Measurements from ENCODE around the gene ASCL4. TPM values are rescaled to one million over a fixed set of nuclear protein-coding genes. Genes with fewer than 3 reads are reported as not detected.

ASCL4 gene
- total RNA-seq, 1 experiment from 2014 or later = not detected

DNA sequence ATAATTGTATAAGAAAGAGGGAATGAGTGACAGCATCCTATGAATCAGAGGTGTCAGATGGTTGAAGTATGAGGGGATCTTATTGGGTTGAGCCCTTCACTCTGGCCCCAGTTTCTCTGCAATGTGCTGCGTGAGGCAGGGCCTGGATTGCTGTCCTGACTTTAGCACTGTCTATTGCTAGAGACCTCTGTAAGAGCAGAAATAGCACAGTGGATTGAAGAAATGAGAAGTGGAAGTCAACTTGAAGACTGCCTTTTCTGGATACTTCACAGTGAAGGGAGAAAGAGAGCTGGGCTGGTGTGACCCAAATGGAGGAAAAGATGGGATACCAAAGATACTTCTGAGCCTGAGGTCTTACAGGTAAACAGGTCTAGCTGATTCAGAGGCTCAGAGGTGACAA is 5.8 kb downstream of the ASCL4 start:
- ChIA-PET CTCF (no interaction called here), POLR2A (no interaction called here)
- DNase-seq (ENCODE audit: low read depth, low spot score) = no peak
- no peaks in the 10 kb centered on the region for H3K9me3 ChIP-seq (ENCODE audit: control insufficient read depth, insufficient read depth, low read depth, low read length)
- in situ Hi-C loops (cut with HindIII; ENCODE audit: low pct_unique_long_range_greater_than_20kb, low sequenced_read_pairs) = no loop called here
- TF ChIP-seq POLR2AphosphoS5 (IDR thresholded peaks at IDR 0.05; ENCODE audit: low read depth, low read length) = no peak
- no peak for TF ChIP-seq SIN3A (IDR thresholded peaks at IDR 0.05; ENCODE audit: borderline replicate concordance, insufficient read depth, low read depth, low read length)
- TF ChIP-seq, protein P1, sequence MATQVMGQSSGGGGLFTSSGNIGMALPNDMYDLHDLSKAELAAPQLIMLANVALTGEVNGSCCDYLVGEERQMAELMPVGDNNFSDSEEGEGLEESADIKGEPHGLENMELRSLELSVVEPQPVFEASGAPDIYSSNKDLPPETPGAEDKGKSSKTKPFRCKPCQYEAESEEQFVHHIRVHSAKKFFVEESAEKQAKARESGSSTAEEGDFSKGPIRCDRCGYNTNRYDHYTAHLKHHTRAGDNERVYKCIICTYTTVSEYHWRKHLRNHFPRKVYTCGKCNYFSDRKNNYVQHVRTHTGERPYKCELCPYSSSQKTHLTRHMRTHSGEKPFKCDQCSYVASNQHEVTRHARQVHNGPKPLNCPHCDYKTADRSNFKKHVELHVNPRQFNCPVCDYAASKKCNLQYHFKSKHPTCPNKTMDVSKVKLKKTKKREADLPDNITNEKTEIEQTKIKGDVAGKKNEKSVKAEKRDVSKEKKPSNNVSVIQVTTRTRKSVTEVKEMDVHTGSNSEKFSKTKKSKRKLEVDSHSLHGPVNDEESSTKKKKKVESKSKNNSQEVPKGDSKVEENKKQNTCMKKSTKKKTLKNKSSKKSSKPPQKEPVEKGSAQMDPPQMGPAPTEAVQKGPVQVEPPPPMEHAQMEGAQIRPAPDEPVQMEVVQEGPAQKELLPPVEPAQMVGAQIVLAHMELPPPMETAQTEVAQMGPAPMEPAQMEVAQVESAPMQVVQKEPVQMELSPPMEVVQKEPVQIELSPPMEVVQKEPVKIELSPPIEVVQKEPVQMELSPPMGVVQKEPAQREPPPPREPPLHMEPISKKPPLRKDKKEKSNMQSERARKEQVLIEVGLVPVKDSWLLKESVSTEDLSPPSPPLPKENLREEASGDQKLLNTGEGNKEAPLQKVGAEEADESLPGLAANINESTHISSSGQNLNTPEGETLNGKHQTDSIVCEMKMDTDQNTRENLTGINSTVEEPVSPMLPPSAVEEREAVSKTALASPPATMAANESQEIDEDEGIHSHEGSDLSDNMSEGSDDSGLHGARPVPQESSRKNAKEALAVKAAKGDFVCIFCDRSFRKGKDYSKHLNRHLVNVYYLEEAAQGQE (IDR thresholded peaks at IDR 0.05; ENCODE audit: insufficient read depth in 1 of 2, low read depth in 2 of 2, low read length in 1 of 2) = no peak
- TF ChIP-seq, protein P2, sequence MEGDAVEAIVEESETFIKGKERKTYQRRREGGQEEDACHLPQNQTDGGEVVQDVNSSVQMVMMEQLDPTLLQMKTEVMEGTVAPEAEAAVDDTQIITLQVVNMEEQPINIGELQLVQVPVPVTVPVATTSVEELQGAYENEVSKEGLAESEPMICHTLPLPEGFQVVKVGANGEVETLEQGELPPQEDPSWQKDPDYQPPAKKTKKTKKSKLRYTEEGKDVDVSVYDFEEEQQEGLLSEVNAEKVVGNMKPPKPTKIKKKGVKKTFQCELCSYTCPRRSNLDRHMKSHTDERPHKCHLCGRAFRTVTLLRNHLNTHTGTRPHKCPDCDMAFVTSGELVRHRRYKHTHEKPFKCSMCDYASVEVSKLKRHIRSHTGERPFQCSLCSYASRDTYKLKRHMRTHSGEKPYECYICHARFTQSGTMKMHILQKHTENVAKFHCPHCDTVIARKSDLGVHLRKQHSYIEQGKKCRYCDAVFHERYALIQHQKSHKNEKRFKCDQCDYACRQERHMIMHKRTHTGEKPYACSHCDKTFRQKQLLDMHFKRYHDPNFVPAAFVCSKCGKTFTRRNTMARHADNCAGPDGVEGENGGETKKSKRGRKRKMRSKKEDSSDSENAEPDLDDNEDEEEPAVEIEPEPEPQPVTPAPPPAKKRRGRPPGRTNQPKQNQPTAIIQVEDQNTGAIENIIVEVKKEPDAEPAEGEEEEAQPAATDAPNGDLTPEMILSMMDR (IDR thresholded peaks at IDR 0.05) = no peak
- no peak for TF ChIP-seq TCF7L2 (IDR thresholded peaks at IDR 0.05; ENCODE audit: low read depth, low read length)
- intact Hi-C loops (cut with micrococcal nuclease; ENCODE audit: unreplicated experiment) = no loop called here
- no peak overlapping the region for H3K4me3 ChIP-seq (ENCODE audit: low read depth in 2 of 2, low read length in 2 of 2)
- no peaks in the 10 kb centered on the region for H3K36me3 ChIP-seq (ENCODE audit: control insufficient read depth, insufficient read depth, low read length)
- H3K4me1 ChIP-seq (ENCODE audit: control insufficient read depth, insufficient read depth, low read length) = no peaks in the 10 kb centered on the region
- no peak overlapping the region for H3K27ac ChIP-seq (ENCODE audit: low read length)
- ATAC-seq = no peak
- peaks cover 7% of the 10 kb centered on the region; the same call in 1 of the 2 replicates for H3K27me3 ChIP-seq (ENCODE audit: control insufficient read depth, insufficient read depth, low read length)
- BruUV-seq (replicated peaks) = no TSS peak

DNA sequence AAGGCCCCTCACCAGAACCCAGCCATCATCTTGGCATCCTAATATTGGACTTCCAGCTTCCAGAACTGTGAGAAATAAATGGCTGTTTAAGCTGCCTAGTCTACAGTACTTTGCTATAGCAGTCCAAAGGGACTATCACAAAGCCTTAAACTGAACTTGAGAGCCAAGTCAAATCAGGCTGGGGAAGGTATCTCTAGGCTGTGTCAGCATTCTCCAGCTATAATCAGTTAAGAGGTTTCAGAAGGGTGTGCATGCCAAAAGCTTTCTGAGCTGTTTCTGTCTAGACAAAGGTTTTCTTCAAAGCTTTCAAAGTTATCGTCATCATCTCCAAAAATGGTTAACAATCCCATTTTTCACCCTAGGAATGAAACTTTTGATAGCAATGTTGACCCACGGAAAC is 7.6 kb downstream of the ASCL4 start:
- in situ Hi-C loops (cut with HindIII; ENCODE audit: low pct_unique_long_range_greater_than_20kb, low sequenced_read_pairs) (no loop called here), intact Hi-C loops (cut with micrococcal nuclease; ENCODE audit: unreplicated experiment) (no loop called here)
- TF ChIP-seq, protein P2 (IDR thresholded peaks at IDR 0.05) = no peak
- TF ChIP-seq, protein P1 (IDR thresholded peaks at IDR 0.05; ENCODE audit: insufficient read depth in 1 of 2, low read depth in 2 of 2, low read length in 1 of 2) = no peak
- no peak for TF ChIP-seq POLR2AphosphoS5 (IDR thresholded peaks at IDR 0.05; ENCODE audit: low read depth, low read length)
- TF ChIP-seq SIN3A (IDR thresholded peaks at IDR 0.05; ENCODE audit: borderline replicate concordance, insufficient read depth, low read depth, low read length) = no peak
- no peak for TF ChIP-seq TCF7L2 (IDR thresholded peaks at IDR 0.05; ENCODE audit: low read depth, low read length)
- H3K36me3 ChIP-seq (ENCODE audit: control insufficient read depth, insufficient read depth, low read length) = no peaks in the 10 kb centered on the region
- no TSS peak for BruUV-seq (replicated peaks)
- H3K4me1 ChIP-seq (ENCODE audit: control insufficient read depth, insufficient read depth, low read length) = no peaks in the 10 kb centered on the region
- H3K27me3 ChIP-seq (ENCODE audit: control insufficient read depth, insufficient read depth, low read length) = peaks cover 2% of the 10 kb centered on the region; the same call in 1 of the 2 replicates
- ChIA-PET CTCF (no interaction called here), POLR2A (no interaction called here)
- ATAC-seq (no peak), DNase-seq (ENCODE audit: low read depth, low spot score) (no peak)
- H3K27ac ChIP-seq (ENCODE audit: low read length) = no peak overlapping the region
- no peak overlapping the region for H3K4me3 ChIP-seq (ENCODE audit: low read depth in 2 of 2, low read length in 2 of 2)
- no peaks in the 10 kb centered on the region for H3K9me3 ChIP-seq (ENCODE audit: control insufficient read depth, insufficient read depth, low read depth, low read length)
